OCI-LY7 (cell line): ENCODE data around the gene SULT1E1. TPM values are rescaled to one million over a fixed set of nuclear protein-coding genes. Genes with fewer than 3 reads are reported as not detected.

Experiments used
- BruUV-seq: library from RNA; stranded (reverse); fragments of 400-500 nt; replicated peaks from 2 replicates; lab custom pipeline; 2021; lab: Mats Ljungman, UMichigan
- CTCF ChIA-PET: fragments of 300-600 bp; sonication (Branson Sonifier 250); formaldehyde crosslinking; loops from one replicate; lab custom pipeline; 2022; ENCODE audit warnings: antibody characterized with exemption; ENCODE audit not compliant: unreplicated experiment; lab: Charles Lee
- POLR2A ChIA-PET: fragments of 300-600 bp; sonication (Branson Sonifier 250); formaldehyde crosslinking; loops from one replicate; lab custom pipeline; 2022; ENCODE audit warnings: antibody characterized with exemption; lab: Charles Lee
- DNase-seq: peaks from one replicate; pipeline ENCODE4 v3.0.0-alpha.2; 2015; ENCODE audit warnings: low spot score
- H2AFZ ChIP-seq: fragments of 200-600 bp; sonication (generic), shearing (Covaris generic); 2 replicates; pipeline ENCODE4 v1.6.1; 2014; ENCODE audit warnings: mild to moderate bottlenecking, antibody characterized with exemption, low read length, moderate library complexity
- H3K27ac ChIP-seq: fragments of 200-600 bp; sonication (generic); 2 replicates; pipeline ENCODE4 v1.5.1; 2014; ENCODE audit warnings: mixed run types, low read depth, mild to moderate bottlenecking, moderate library complexity, low read length, inconsistent platforms; ENCODE audit not compliant: poor library complexity, severe bottlenecking
- H3K36me3 ChIP-seq: fragments of 200-600 bp; sonication (generic); 2 replicates; pipeline ENCODE4 v1.6.1; 2014; ENCODE audit warnings: mild to moderate bottlenecking, antibody characterized with exemption, low read length, moderate library complexity, mixed read lengths; ENCODE audit not compliant: insufficient read depth
- H3K4me1 ChIP-seq: fragments of 200-600 bp; sonication (generic); 2 replicates; pipeline ENCODE4 v1.5.1; 2014; ENCODE audit warnings: mild to moderate bottlenecking, low read length; ENCODE audit not compliant: insufficient read depth, poor library complexity, severe bottlenecking
- H3K4me2 ChIP-seq: fragments of 200-600 bp; sonication (generic); 2 replicates; pipeline ENCODE4 v1.6.1; 2014; ENCODE audit warnings: mild to moderate bottlenecking, low read length
- H3K4me3 ChIP-seq: fragments of 200-600 bp; sonication (generic); 2 replicates; pipeline ENCODE4 v1.5.1; 2014; ENCODE audit warnings: mild to moderate bottlenecking, low read depth, low read length; ENCODE audit not compliant: poor library complexity, severe bottlenecking
- H3K79me2 ChIP-seq: fragments of 200-600 bp; sonication (generic); 2 replicates; pipeline ENCODE4 v1.6.1; 2016; ENCODE audit warnings: low read depth, mild to moderate bottlenecking, low read length, moderate library complexity, mixed read lengths; ENCODE audit not compliant: insufficient read depth
- H3K9me2 ChIP-seq: fragments of 200-600 bp; sonication (generic); 2 replicates; pipeline ENCODE4 v1.6.1; 2016; ENCODE audit warnings: mild to moderate bottlenecking, low read length, mixed read lengths; ENCODE audit not compliant: insufficient read depth
- H3K9me3 ChIP-seq: fragments of 200-600 bp; sonication (generic); 2 replicates; pipeline ENCODE4 v1.6.1; 2014; ENCODE audit warnings: mild to moderate bottlenecking, mixed run types, low read length, mixed read lengths
- H4K20me1 ChIP-seq: fragments of 200-600 bp; sonication (generic); 2 replicates; pipeline ENCODE4 v1.6.1; 2014; ENCODE audit warnings: mild to moderate bottlenecking, antibody characterized with exemption, low read length, moderate library complexity, mixed read lengths; ENCODE audit not compliant: insufficient read depth
- EZH2phosphoT487 ChIP-seq: fragments of 200-600 bp; sonication (generic); IDR thresholded peaks from 2 replicates; pipeline ENCODE4 v1.6.1; 2018; ENCODE audit warnings: low read depth, borderline replicate concordance, mild to moderate bottlenecking, mixed run types, antibody characterized with exemption, low read length, moderate library complexity, mixed read lengths
- intact Hi-C: fragments of 100-400 bp; cut with micrococcal nuclease; formaldehyde crosslinking; loops from one replicate; pipeline ENCODE4 v1.10.0; 2022; ENCODE audit not compliant: unreplicated experiment
- total RNA-seq, 2 experiments: library from RNA; depleted of rRNA in 1 of 2; stranded (reverse); fragments of >200 nt in 1 of 2; shearing (Covaris generic) in 1 of 2; gene quantifications; 2 replicates each; pipeline ENCODE4 v1.2.3, GENCODE V29; 2014 to 2022
- TF ChIP-seq, protein P1 (sequence below): fragments of 200-600 bp; sonication (generic); conservative IDR thresholded peaks from 2 replicates; pipeline ENCODE4 v1.5.1; 2014; ENCODE audit warnings: mild to moderate bottlenecking, antibody characterized with exemption, low read length, moderate library complexity, mixed read lengths

The SULT1E1 gene
- total RNA-seq, 2 experiments from 2014 or later, result not detected

- H3K36me3 ChIP-seq, result no peaks in the 10 kb centered on the region
- H3K9me2 ChIP-seq, result no peaks in the 10 kb centered on the region
- no peaks in the 10 kb centered on the region for H3K79me2 ChIP-seq
- H3K9me3 ChIP-seq, result no peaks in the 10 kb centered on the region
- ChIA-PET CTCF (no interaction called here), POLR2A (no interaction called here)
- H2AFZ ChIP-seq, result no peak overlapping the region
- DNase-seq, result no peak
- intact Hi-C loops, result no loop called here
- TF ChIP-seq, protein P1, sequence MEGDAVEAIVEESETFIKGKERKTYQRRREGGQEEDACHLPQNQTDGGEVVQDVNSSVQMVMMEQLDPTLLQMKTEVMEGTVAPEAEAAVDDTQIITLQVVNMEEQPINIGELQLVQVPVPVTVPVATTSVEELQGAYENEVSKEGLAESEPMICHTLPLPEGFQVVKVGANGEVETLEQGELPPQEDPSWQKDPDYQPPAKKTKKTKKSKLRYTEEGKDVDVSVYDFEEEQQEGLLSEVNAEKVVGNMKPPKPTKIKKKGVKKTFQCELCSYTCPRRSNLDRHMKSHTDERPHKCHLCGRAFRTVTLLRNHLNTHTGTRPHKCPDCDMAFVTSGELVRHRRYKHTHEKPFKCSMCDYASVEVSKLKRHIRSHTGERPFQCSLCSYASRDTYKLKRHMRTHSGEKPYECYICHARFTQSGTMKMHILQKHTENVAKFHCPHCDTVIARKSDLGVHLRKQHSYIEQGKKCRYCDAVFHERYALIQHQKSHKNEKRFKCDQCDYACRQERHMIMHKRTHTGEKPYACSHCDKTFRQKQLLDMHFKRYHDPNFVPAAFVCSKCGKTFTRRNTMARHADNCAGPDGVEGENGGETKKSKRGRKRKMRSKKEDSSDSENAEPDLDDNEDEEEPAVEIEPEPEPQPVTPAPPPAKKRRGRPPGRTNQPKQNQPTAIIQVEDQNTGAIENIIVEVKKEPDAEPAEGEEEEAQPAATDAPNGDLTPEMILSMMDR, result no peak
- TF ChIP-seq EZH2phosphoT487, result no peak
- H3K4me1 ChIP-seq, result no peaks in the 10 kb centered on the region
- H4K20me1 ChIP-seq, result no peaks in the 10 kb centered on the region; the same call in 1 of the 2 replicates
- no peak overlapping the region for H3K27ac ChIP-seq
- H3K4me2 ChIP-seq, result no peak overlapping the region
- BruUV-seq, result no TSS peak
- no peak overlapping the region for H3K4me3 ChIP-seq
Observed at GRCh38 chr4:69838977-69839376, 21.0 kb downstream of the SULT1E1 start.

- TF ChIP-seq EZH2phosphoT487, result no peak
- TF ChIP-seq, protein P1, result no peak
- H3K79me2 ChIP-seq, result no peaks in the 10 kb centered on the region
- H3K4me1 ChIP-seq, result no peaks in the 10 kb centered on the region
- BruUV-seq, result no TSS peak
- no peak overlapping the region for H3K4me3 ChIP-seq
- no peak overlapping the region for H3K4me2 ChIP-seq
- ChIA-PET POLR2A (no interaction called here), CTCF (no interaction called here)
- intact Hi-C loops, result no loop called here
- no peaks in the 10 kb centered on the region for H3K9me3 ChIP-seq
- no peak for DNase-seq
- no peak overlapping the region for H3K27ac ChIP-seq
- no peaks in the 10 kb centered on the region for H3K9me2 ChIP-seq
- no peaks in the 10 kb centered on the region; the same call in 1 of the 2 replicates for H4K20me1 ChIP-seq
- H3K36me3 ChIP-seq, result no peaks in the 10 kb centered on the region
- H2AFZ ChIP-seq, result no peak overlapping the region
Observed at GRCh38 chr4:69836287-69836686, 23.7 kb downstream of the SULT1E1 start.

GRCh38 chr4:69835766-69836165, 24.2 kb downstream of the SULT1E1 start:
- no peaks in the 10 kb centered on the region for H3K79me2 ChIP-seq
- no peaks in the 10 kb centered on the region for H3K9me3 ChIP-seq
- TF ChIP-seq, protein P1, result no peak
- TF ChIP-seq EZH2phosphoT487, result no peak
- no TSS peak for BruUV-seq
- H3K4me2 ChIP-seq, result no peak overlapping the region
- H3K9me2 ChIP-seq, result no peaks in the 10 kb centered on the region
- no peak overlapping the region for H3K27ac ChIP-seq
- no peak for DNase-seq
- H3K4me3 ChIP-seq, result no peak overlapping the region
- POLR2A ChIA-PET, result no interaction called here
- intact Hi-C loops, result no loop called here
- H3K36me3 ChIP-seq, result no peaks in the 10 kb centered on the region
- H2AFZ ChIP-seq, result no peak overlapping the region
- H4K20me1 ChIP-seq, result no peaks in the 10 kb centered on the region; the same call in 1 of the 2 replicates
- CTCF ChIA-PET, result no interaction called here
- H3K4me1 ChIP-seq, result no peaks in the 10 kb centered on the region
